HG03159 (cell line): ENCODE measurements around the gene TGFB1.

ENCODE experiments used
- ATAC-seq: cut with Tn5 transposase; IDR thresholded peaks from one replicate; pipeline ENCODE4 v1.9.1; 2021; ENCODE audit warnings: mild to moderate bottlenecking, moderate library complexity; ENCODE audit not compliant: unreplicated experiment

The TGFB1 gene

GRCh38 chr19:41323023-41323422 lies 30.7 kb downstream of the TGFB1 start:
- ATAC-seq = no peak

GRCh38 chr19:41322451-41322850 lies 31.3 kb downstream of the TGFB1 start:
- no peak for ATAC-seq

GRCh38 chr19:41321600-41322270 lies 32.0 kb downstream of the TGFB1 start:
- ATAC-seq = no peak

GRCh38 chr19:41321204-41321599 lies 32.5 kb downstream of the TGFB1 start:
- ATAC-seq = no peak

- no peak for ATAC-seq
Observed at GRCh38 chr19:41320568-41320967, 33.2 kb downstream of the TGFB1 start.

- no peak for ATAC-seq
Observed at GRCh38 chr19:41320185-41320518, 33.6 kb downstream of the TGFB1 start.

- no peak for ATAC-seq
Observed at GRCh38 chr19:41319500-41320184, 34.1 kb downstream of the TGFB1 start.

- ATAC-seq = no peak
Observed at GRCh38 chr19:41318696-41319499, 34.8 kb downstream of the TGFB1 start.

- ATAC-seq = no peak
Observed at GRCh38 chr19:41316306-41316920, 37.3 kb downstream of the TGFB1 start.

GRCh38 chr19:41311613-41312012 lies 42.1 kb downstream of the TGFB1 start:
- no peak for ATAC-seq

- ATAC-seq = no peak
Observed at GRCh38 chr19:41311072-41311471, 42.6 kb downstream of the TGFB1 start.

- peak; percentile 70 for ATAC-seq
Observed at GRCh38 chr19:41310033-41310831, 43.5 kb downstream of the TGFB1 start, which contains the start of gene CCDC97. TSS of gene CCDC97 (plus strand) at chr19:41310172. CDS start at chr19:41310311, 139 bp downstream.

GRCh38 chr19:41309180-41310032 lies 44.3 kb downstream of the TGFB1 start:
- ATAC-seq = no peak

GRCh38 chr19:41308450-41309179 lies 45.1 kb downstream of the TGFB1 start:
- no peak for ATAC-seq

- no peak for ATAC-seq
Observed at GRCh38 chr19:41307954-41308449, 45.7 kb downstream of the TGFB1 start.

GRCh38 chr19:41307090-41307875 lies 46.4 kb downstream of the TGFB1 start:
- no peak for ATAC-seq

- ATAC-seq = no peak
Observed at GRCh38 chr19:41305927-41306793, 47.6 kb downstream of the TGFB1 start.
